HG03457 (cell line): ENCODE results near the gene PPA2.
A peak's percentile ranks its signal among the peaks of the same experiment; 100 is the strongest.
"Not testable (repeated sequence)": the region's sequence is repeated elsewhere in the genome, so short reads cannot be mapped to it uniquely, and the experiment has no call there.

ENCODE experiments used
- ATAC-seq: cut with Tn5 transposase; IDR thresholded peaks from one replicate; pipeline ENCODE4 v1.9.1; 2021; ENCODE audit warnings: moderate number of reproducible peaks; ENCODE audit not compliant: unreplicated experiment

The PPA2 gene

DNA sequence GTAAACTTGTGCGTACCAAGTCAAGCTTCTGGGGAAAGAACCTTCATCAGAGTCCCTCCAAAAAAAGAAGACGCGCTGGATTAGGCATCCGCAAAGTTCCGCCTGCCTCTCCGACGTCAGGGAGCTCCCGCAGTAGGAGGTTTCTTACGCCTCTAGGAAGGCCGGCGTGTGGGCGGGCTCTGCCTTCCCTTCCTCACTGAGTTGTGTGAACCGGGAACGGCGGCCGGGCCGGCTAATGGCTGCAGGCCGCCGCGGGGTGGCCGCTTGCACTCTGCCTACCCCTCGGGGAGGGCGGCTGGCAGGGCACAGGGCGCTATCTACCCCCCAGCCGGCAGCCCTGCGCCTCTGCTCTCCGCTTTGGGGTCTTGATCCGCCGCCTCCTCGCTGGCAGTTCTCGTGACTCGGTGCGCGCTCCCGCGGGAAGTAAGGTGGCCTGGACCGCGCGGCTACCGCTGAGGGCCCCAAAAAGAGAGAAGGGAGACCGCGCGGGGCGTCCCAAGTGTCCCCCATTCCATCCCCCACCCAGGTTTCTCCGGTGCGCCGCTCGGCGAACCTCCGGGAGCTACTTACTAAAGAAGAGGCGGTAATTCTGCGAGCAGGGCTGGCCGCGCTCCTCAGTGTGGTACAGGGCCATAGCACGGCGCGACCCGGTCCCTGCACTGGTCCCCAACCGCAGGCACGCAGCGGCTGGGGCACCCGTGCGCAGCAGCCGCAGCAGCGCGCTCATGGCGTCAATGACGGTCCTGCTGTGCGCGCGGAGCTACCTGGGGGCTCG, at the start of gene PPA2:
TSS of gene PPA2 (minus strand) at position 739 of the 775 bp plus-strand sequence. CDS start at position 727, 12 bp downstream.
- ATAC-seq = peak; percentile 85

DNA sequence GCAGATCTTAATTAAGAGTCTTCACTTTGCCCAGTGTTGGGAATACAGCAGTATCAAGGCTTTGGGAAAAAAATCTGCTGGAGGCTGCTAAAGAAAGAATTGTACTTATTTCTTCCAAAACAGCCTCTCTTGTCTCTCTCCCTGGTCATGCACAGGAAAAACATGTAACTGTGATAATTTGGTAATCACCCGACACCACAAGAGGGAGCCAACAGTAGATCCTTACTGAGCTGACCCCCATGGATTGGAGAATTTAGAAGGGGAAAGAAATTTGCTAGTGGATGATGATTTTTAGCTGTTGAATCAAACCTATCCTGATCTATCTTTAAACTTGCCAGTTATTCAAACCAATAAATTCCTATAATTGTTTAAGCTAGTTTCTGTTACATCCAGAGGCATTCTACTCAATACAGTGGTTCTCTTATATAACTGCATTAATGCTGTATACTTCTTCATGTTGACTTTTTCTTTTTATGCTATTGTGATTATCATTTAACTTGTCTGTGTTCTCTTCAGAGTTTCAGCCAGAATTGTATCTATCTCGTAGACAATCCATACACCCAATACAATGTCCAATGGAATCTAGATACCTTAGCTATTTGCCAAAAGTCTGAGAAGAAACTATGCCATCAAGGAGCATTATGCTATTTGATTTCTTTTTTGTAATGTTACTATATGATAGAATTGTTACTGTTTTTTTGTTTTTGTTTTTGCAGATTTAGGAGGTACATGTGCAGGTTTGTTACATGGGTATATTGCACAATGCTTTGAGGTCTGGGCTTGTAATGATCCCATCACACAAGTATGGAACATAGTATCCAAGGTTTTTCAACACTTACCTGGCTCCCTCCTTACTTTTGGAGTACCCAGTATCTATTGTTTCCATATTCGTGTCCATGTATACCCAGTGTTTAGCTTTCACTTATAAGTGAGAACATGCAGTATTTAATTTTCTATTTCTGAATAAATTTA, 47.2 kb upstream of the PPA2 start:
- ATAC-seq = no peak

DNA sequence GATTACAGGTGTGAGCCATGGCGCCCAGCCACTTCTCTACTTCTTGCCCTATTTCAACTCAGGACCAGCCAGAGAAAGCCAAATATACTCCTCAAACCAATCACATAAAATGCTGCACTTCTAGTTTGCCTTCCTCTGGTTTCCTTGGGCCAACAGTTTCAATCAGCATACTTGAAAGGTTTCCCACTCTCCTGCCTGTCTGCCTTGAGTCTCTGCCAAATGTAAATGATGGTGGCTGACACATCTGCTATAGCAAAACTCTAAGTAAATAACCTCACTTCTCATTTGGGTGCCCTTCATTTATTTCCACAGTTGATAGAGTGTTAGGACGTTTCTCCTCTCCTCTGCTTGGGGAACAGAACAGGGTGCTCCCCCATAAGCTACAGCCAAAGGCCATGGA, 36.4 kb upstream of the PPA2 start:
- no peak for ATAC-seq

DNA sequence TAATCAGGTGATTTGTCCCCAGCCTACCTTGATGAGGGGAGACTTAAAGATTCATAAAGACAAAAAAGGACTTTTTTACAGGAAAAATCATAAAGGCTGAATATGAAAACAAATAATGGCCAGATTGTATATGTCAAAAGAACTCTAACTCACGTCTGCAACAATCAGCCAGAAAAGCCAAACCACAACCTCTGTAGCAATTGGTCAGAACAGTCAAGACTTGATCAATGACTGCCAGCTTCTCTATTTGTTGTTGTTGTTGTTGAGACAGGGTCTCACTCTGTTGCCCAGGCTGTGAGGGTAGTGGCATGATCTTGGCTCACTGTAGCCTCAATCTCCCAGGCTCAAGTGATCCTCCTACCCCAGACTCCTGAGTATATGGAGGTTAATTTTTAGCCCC, 35.9 kb upstream of the PPA2 start:
- ATAC-seq = no peak

DNA sequence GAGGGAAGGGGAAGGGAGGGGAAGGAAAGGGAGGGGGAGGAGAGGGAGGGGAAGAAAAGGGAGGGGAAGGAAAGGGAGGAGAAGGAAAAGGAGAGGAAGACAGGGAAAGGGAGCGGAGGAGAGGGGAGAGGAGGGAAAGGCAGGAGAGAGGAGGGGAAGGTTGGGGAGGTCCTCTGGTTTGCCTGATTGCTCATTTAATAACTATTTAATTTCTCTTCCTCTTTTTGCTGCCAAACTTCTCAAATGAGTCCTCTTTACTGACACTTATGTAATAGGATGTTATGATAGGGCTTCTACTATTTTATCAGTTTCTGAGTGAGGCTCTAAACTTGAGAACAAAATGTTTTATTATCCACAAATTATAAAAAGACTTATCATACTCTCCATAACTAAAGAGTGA, 35.4 kb upstream of the PPA2 start:
- peak; percentile 93 for ATAC-seq

DNA sequence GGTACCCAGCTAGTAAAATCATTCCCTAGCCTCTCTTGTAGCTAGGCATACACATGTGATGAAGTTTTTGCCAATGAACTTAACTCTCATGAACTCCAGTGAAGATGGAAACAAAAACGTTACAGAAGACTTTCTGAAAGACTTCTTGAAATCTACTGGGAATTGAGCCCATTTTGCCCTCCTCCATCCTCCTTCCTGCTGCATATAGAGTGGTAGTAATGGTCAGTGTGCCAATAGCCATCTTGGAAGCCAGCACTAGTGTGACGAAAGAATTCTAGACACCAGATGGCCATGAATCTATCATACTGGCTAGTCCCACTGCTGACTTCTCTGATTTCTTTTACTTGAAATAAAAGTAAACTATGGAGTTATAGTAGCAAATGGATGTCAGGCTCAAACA, 30.9 kb upstream of the PPA2 start:
- no peak for ATAC-seq

DNA sequence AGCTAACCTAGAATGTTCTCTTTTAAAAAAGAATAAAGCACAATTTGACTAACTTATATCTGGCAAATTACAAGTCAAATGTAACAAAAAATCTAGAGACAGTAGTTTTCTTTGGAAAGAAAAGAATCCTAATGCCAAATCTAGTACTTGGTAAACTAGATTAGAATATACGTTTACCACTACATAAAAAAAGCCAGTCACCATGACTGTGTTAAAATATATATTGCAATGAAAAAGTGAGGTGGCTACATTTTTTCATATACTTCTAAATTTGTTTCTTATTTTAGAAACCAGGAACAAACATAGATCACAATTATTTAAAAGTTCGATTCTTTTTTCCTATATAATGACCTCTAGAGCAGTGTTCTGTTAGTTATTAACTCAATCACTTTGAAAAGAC, 29.6 kb upstream of the PPA2 start:
- ATAC-seq = no peak

DNA sequence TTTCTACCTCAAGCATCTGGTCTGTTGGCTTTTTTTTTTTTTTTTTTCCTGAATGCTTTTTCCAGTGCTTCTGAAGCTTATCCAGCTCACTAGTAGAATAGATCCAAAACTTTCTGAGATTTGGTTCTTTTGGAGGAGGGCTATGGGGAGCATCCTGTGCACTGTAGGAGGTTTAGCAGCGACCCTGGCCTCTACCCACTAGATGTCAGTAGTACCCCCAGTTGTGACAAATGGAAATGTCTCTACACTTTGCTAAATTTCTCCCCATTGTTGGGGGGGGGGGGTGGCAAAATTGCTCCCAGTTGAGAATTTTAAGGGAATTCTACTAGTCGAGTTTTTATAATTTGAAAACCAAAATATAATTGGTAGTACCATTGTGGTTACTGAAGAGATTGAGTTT, 23.0 kb upstream of the PPA2 start:
- ATAC-seq = no peak

DNA sequence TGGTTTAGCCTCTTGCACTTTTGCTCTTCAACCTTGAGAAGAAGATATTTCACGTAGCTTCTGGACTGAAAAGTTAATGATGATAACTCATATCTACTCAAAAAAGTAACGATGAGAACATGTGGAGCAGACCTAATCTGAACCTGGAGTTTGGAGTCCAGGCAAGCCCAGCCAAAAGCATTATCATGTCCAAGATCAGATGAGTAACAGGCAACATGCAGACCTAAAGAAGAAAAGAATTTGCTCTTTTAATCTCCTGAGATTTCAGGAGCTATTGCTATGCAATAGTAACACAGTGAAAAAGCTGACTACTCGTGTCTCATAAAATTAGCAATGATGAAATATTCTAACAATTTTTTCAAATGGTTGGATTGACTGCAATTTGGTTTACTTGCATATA, 21.8 kb upstream of the PPA2 start:
- ATAC-seq = no peak

DNA sequence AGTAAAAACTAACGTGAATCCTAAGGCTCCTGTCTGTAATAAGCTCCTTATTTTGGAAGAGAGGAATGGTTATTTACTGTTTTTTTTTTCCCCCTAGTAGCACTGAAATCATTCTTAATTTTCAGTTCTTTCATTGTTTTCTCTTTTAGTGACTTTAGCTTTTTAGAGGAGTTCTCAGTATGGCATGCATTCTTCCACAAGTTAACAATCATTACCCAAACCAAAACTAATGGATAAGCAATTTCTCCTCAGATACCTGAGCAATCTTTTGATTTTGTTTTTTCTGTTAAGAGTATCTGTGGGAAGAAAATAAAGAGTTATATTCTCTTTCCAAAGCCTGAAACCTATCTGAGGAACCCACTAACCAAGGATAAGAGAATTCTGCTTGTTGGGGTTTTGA, 16.7 kb upstream of the PPA2 start:
- ATAC-seq = no peak

DNA sequence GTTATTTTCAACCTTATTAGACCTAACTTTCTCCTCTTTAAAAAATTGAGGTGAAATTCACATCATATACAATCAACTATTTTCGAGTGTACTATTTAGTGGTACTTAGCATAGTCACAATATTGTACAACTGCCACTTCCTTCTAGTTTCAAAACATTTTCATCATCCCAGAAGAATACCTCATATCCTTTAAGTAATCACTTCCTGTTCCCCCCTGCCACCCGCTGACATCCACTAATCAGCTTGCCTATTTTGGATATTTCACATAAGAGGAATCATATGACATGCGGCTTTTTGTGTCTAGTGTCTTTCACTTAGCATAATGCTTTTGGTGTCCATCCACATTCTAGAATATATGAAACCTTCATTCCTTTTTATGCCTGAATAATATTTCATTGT, 10.0 kb upstream of the PPA2 start:
- no peak for ATAC-seq

DNA sequence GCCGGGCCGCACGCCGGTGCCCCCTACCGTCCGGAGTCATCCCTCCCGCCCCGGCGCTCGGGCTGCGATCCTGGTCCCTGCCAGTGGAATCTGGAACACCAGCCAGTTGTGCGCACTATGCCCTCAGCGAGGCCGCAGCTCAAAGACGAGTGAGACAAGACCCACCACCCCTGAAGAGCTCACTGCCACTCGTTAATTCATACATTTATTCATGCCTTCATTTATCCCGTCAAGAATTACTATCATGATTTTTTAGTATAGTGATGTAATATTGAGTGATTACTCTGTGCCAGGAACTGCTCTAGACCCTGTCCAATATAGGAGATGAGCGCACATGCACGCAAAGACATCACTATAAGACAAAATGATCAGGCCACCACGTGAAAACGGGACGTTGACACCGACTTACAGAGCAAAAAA, 247 bp upstream of the PPA2 start:
- no peak for ATAC-seq

DNA sequence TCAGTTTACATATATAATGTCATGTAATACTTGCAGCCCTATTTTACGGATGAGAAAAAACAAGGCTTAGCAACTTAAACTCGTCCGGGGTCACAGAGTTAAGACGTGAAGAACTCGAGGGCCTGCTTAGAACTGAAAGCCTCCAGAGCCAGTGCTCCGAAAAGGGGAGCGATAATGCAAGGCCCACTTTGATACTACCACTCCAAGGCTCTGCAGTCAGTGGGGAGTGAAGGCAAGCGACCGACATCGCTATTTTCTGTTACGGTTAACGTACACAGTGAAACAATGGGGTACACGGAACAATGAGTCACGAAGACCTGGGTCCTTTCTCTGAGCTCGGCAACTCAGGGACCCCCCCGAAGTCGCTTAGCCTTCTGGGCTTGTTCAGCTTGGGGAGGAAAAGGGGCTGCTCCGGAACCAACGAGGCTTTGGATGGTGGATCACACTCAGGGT, 965 bp downstream of the PPA2 start:
- ATAC-seq = peak; percentile 21

DNA sequence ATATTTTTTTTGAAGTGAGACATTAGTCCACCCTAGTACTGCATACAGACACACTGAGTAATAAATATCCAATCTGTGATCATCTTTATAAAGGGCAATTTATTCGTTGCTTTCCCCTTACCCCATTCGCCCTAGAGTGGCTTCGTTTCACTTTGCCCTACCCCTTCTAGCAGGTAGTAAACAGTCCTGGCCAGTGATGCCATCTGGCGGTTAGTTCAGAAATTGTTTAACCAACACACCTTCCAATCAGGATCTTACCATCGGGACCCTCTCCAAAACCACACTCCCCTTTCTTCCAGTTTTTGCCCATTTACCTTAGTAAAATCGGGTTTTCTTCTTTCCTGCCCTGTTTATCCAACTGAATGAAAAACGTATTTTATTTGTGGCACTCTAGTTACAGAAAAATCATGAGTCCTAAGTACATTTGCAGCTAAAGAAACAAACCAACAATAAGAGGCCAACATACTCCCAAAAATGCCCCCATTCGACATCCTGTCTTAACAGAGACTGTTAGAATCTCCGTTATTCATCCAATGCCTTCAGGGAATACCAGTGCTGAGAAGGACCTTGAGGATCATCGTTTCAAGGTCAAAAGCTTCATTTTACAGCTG, 2.2 kb downstream of the PPA2 start:
- peak; percentile 28 for ATAC-seq

DNA sequence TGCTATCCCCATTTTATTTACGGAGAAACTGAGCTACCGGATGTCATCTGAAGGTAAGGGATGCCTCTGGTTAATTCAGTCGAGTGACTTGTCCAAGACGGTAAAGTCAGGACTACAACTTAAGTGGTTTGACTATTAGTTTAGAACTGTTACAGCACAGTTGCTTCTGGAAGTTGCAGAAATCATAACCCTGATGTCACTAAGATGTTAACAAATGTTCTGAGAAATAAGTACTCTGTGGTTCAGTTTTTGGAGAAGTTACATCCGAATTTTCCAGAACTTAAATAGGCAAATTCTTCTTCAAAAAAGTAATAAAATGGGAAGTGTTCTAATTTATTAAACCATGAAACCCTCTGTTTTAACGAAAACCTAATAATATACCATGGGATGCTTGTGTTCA, 3.1 kb downstream of the PPA2 start:
- ATAC-seq = no peak

DNA sequence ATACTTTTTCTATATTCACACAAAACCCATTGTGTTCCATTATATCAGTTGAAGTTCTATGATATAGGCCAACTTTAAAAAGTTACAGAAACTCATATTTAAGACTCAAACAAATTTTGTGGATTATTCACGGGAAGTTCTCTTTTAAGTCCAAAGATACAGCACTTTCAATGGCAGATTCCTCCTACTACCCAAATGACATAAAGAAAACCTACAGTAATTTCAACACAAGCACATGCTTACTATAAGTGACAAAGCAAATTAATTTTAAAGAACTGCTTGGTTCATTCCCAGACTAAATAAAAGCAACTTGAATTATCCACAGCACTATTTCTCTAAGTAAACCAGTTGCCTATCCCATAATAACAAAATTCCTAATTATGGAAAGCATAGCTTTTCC, 4.1 kb downstream of the PPA2 start:
- no peak for ATAC-seq

DNA sequence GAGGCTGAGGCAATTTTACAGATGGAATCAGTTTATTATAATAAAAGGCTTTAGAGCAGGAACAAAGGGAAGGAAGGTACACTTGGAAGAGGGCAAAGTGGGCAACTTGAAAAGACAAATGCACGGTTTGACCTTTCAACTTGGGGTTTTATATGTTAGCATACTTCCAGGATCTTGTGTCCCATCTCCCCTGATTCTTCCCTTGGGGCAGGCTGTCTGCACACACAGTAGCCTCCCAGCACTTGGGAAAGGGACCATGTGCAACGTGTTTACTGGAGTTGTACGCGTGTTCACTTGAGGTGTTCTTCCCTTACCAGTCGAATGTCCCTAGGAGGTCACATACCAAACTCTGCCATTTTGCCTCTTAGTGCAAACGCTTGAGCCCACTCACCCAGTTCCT, 7.3 kb downstream of the PPA2 start:
- no peak for ATAC-seq

DNA sequence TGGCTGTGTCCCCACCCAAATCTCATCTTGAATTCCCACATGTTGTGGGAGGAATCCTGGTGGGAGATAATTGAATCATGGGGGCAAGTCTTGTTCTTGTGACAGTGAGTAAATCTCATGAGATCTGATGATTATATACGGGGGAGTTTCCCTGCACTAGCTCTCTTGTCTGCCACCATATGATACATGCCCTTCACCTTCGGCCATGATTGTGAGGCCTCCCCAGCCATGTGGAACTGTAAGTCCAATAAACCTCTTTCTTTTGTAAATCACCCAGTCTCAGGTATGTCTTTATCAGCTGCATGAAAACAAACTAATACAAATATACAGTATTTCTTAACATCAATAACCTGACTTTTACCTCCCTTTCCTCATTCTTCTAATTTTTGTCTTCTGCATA, 9.3 kb downstream of the PPA2 start:
- ATAC-seq = not testable (repeated sequence)

DNA sequence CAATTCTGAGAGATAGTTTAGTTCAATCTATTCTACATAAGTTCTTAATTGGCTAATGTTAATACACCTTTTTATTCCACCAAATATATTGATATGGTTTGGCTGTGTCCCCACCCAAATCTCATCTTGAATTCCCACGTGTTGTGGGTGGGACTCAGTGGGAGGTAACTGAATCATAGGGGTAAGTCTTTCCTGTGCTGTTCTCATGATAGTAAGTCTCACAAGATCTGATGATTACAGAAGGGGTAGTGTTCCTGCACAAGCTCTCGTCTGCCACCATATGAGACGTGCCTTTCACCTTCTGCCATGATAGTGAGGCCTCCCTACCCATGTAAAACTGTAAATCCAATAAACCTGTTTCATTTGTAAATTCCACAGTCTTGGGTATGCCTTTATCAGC, 11.3 kb downstream of the PPA2 start:
- no peak for ATAC-seq

DNA sequence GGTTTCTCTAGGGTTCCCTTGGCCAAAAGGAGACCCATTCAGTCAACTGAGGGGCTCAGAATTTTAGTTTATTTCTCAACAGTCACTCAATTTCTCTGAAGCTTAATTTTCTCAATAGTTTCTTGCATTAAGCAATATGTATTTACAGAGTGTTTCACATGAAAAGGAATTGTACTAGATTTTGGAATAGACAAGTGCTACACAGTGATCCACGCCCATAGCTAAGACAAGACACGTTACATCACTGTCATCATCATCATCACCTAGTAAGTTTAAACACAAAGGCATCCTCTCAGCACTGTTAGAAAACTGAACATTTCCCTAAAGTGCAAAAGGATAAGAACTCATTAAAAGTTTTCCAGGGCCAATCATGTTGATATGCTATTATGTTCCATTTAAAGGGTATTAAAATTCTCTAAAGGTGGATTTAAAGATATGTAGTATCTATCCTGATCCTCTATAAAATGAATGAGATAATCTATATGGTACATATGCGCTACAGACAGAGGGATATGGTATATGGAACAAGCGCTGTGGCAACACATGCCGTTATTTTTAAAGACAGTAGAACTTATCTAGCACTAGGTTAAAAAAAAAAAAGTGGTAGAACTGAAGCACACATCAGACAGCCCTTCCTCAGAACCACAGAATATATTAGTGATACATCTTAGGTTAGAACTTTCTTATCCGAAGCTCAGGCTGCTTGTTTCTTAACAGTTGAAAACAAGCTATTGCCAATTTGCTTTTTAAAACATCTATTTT, 12.1 kb downstream of the PPA2 start:
- no peak for ATAC-seq

DNA sequence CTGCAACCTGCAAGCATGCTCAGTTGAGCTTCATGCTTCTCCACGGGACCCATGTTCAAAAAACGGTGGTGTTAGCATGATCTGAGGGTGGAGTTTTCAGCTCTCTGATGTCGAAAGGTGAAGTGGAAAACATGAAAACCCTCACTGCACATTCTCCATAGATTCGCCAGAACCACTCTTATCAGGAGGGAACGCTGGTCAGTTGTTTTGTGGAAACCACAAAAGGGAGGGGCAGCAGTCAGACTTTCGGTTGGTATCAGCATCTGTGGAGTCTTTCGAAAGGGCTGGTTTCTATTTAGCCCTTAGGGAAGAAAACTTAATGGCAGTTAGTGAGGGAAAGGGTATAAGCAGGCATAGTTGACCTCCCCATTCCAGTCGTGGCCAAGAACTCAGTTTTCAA, 12.6 kb downstream of the PPA2 start:
- ATAC-seq = no peak
